ENCODE measurements around the gene NDST3. TPM values are rescaled to one million over a fixed set of nuclear protein-coding genes. Genes with fewer than 3 reads are reported as not detected.
"Not testable (repeated sequence)": the region's sequence is repeated elsewhere in the genome, so short reads cannot be mapped to it uniquely, and the experiment has no call there.

Gene NDST3
- total RNA-seq, 4 donors from 2014 or later, result 0.25 TPM; not detected in 3

GRCh38 chr4:118249890-118250289 is 215.6 kb downstream of the NDST3 start:
- DNase-seq (ENCODE audit: low spot score in 2 of 2), result no peak
- 93 to 94% methylated on average over 3 of the region's 3 CpGs for WGBS, 2 donors
- no peak for TF ChIP-seq POLR2A (IDR thresholded peaks at IDR 0.05)
- TF ChIP-seq CTCF (IDR thresholded peaks at IDR 0.05), result no peak
- intact Hi-C loops (cut with DNase I; ENCODE audit: low total_unique reads), result no loop called here
- no peak overlapping the region for H3K4me3 ChIP-seq (ENCODE audit: low read depth, poor library complexity, severe bottlenecking)

GRCh38 chr4:118254368-118254767 is 220.1 kb downstream of the NDST3 start:
- DNase-seq (ENCODE audit: low spot score in 2 of 2), result no peak
- TF ChIP-seq CTCF (IDR thresholded peaks at IDR 0.05), result no peak
- intact Hi-C loops (cut with DNase I; ENCODE audit: low total_unique reads), result no loop called here

GRCh38 chr4:118259111-118259510 is 224.8 kb downstream of the NDST3 start:
- H3K4me3 ChIP-seq (ENCODE audit: low read depth, poor library complexity, severe bottlenecking), result no peak overlapping the region
- no peak for DNase-seq (ENCODE audit: low spot score in 2 of 2)
- TF ChIP-seq CTCF (IDR thresholded peaks at IDR 0.05), result no peak
- no peak for TF ChIP-seq POLR2A (IDR thresholded peaks at IDR 0.05)
- intact Hi-C loops (cut with DNase I; ENCODE audit: low total_unique reads), result no loop called here
- WGBS, 2 donors, result 79 to 83% methylated on average over 3 of the region's 3 CpGs

More at GRCh38 chr4:118254368-118254767, 220.1 kb downstream of the NDST3 start:
- no peak overlapping the region for H3K4me3 ChIP-seq (ENCODE audit: low read depth, poor library complexity, severe bottlenecking)

GRCh38 chr4:118260309-118260708 is 226.0 kb downstream of the NDST3 start:
- no peak overlapping the region for H3K4me3 ChIP-seq (ENCODE audit: low read depth, poor library complexity, severe bottlenecking)
- intact Hi-C loops (cut with DNase I; ENCODE audit: low total_unique reads), result no loop called here
- TF ChIP-seq CTCF (IDR thresholded peaks at IDR 0.05), result no peak
- TF ChIP-seq POLR2A (IDR thresholded peaks at IDR 0.05), result no peak
- 89 to 96% methylated on average over 2 of the region's 2 CpGs for WGBS, 2 donors
- DNase-seq (ENCODE audit: low spot score in 2 of 2), result no peak

GRCh38 chr4:118264096-118264495 is 229.8 kb downstream of the NDST3 start:
- H3K4me3 ChIP-seq (ENCODE audit: low read depth, poor library complexity, severe bottlenecking), result no peak overlapping the region
- WGBS, 2 donors, result 94 to 97% methylated on average over 3 of the region's 3 CpGs
- DNase-seq (ENCODE audit: low spot score in 2 of 2), result no peak
- TF ChIP-seq POLR2A (IDR thresholded peaks at IDR 0.05), result no peak
- TF ChIP-seq CTCF (IDR thresholded peaks at IDR 0.05), result no peak
- intact Hi-C loops (cut with DNase I; ENCODE audit: low total_unique reads), result no loop called here

GRCh38 chr4:118265312-118266144 is 231.2 kb downstream of the NDST3 start:
- WGBS, 2 donors, result 19 to 23% methylated on average over 24 to 42 of the region's 64 CpGs
- intact Hi-C loops (cut with DNase I; ENCODE audit: low total_unique reads), result no loop called here
- H3K4me3 ChIP-seq (ENCODE audit: low read depth, poor library complexity, severe bottlenecking), result peak overlapping the region; percentile 48
- no peak for TF ChIP-seq POLR2A (IDR thresholded peaks at IDR 0.05)
- no peak for TF ChIP-seq CTCF (IDR thresholded peaks at IDR 0.05)
- no peak for DNase-seq (ENCODE audit: low spot score in 2 of 2)

GRCh38 chr4:118266145-118266496 is 231.8 kb downstream of the NDST3 start:
- 84 to 97% methylated on average over 4 of the region's 4 CpGs for WGBS, 2 donors
- intact Hi-C loops (cut with DNase I; ENCODE audit: low total_unique reads); DNase-seq (ENCODE audit: low spot score in 2 of 2); H3K4me3 ChIP-seq (ENCODE audit: low read depth, poor library complexity, severe bottlenecking): not testable (repeated sequence)
